Fibroblast of the conjunctiva (primary cell): ENCODE results near the gene EBI3.
"Not testable (repeated sequence)": the region's sequence is repeated elsewhere in the genome, so short reads cannot be mapped to it uniquely, and the experiment has no call there.

Experiments
- DNase-seq: peaks from one replicate; pipeline ENCODE4 v3.0.0-alpha.2; 2010; ENCODE audit warnings: low read depth

The EBI3 gene

DNA sequence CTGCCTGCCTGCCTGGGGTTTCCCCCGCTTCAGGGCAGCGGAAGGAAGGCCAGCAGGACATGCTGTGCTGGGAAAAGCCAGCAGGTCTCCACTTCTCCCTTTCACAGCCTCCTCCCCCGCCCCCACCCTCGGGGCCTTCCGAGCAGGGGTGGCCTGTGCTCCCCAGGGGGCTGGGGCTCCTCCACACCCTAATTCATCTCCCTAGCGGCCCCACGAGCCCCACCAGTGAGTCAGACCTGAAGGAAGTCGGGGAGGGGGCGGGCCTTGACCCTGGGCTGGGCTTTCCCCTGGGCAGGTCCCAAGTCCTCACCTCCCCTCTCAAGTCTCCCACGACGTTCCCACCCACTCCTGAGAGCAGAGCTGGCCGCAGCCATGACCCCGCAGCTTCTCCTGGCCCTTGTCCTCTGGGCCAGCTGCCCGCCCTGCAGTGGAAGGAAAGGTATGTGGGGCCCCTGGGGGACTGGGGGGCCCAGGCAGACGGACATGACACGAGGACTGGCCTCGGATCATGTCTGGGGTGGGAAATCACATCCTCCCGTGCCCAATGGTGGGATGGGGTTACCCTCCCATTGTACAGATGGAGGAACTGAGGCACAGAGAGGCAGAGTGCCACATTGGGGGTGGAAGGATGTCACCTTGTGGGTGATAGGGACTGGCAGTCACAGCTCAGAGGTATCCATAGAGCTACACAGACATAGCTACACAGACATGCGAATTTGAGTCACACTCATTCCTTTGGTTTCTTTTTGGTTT, at the start of gene EBI3:
EBI3 (plus strand) TSS at position 345 of the 753 bp plus-strand sequence; CDS start at position 373, 28 bp downstream.
- DNase-seq: no peak

DNA sequence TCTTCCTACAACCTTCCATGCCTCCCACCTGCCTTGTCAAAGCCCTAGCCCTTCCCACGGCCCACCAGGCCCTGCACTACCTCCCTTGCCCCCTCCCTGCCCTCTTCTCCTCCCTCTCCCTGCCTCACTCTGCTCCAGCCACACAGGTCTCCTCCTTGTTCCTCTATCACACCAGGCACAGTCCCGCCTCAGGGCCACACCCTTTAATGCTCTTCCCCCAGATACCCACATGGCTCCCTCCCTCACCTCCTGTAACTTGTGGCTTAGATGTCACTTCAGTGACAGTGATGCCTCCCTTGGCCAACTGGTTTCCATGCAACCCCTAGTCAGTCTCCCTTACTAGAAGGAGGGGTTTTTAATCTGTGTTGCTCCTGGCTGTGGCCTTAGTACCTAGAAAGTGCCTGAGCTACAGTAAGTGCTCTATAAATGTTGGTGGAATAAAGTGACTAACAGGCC, 48.2 kb upstream of the EBI3 start:
- no peak for DNase-seq

DNA sequence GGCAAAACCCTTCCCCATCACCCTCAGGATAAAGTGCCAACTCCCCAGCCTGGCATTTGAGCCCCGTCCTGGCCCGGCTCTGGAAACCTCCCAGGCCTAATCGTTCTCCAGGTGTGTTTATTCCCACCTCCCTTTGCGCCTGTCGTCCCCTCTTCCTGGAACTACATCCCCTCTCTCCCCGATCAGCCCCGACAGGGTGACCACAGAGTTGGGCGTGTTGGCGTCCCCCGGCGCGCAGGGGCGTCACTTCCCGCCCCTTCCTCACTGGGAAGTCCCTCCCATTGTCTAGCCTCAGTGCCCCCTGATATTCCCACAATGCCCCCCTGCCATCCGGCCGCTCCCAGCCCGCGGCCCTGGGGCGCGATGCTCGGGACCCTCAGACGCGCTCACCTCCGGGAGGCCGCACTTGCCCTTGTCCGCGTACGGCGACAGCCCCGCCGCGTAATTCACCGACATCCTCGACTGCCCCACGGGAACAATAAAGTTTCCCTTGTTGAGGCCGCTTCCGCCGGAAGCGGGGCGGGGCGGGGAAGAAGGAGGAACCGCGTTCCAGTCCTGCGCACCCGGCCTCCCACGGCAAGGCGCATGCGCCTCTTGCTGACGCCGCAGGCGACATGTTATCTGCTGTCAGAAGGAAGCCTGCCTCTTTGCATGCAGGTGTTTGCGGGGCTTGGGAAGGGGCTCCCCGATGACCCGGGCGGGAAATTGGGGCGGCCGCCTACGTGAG, 47.1 kb upstream of the EBI3 start, which contains the start of the genes ANKRD24 and SIRT6:
ANKRD24 (plus strand) TSS at position 606 of the 727 bp plus-strand sequence. CDS start 3,737 bp downstream, outside the sequence.
SIRT6 (minus strand) TSS at position 480 of the 727 bp plus-strand sequence; CDS start at position 456, 24 bp downstream.
- DNase-seq: peak; percentile 87

DNA sequence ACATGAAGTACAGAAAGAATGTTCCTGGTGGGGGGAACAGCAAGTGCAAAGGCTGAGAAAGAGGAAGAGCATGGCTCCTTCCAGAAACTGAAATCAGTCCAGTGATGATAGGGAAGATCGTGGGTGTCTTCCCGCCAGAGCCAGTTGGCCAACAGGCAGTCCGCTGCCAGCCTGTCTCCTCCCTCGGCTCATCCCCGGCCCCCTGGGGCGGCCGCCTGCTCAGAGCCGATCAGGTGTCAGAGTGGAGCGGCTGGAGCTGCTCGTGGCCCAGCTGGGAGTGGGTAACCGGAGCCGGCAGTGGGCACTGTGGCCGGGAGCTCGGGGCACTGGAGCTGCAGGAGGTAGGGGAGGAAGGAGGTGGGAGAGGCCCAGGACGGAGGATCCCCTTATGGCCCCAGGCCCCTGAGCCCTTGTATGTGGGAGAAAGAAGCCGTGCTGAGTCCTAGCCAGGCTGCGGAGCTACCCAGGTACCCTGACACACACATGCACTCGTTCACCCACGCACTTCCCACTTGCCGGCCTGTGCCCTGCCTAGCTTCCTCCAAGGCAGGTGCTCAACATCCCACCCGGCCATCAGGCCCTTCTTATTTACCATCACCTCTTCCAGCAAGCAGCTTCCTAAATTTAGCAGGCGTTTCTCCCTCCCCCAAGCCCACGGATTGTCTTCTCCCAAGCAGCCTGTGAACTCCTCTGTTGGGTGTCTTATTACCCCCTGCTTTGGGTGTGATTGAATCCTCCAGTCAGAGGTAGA, 45.2 kb upstream of the EBI3 start:
- DNase-seq: no peak

DNA sequence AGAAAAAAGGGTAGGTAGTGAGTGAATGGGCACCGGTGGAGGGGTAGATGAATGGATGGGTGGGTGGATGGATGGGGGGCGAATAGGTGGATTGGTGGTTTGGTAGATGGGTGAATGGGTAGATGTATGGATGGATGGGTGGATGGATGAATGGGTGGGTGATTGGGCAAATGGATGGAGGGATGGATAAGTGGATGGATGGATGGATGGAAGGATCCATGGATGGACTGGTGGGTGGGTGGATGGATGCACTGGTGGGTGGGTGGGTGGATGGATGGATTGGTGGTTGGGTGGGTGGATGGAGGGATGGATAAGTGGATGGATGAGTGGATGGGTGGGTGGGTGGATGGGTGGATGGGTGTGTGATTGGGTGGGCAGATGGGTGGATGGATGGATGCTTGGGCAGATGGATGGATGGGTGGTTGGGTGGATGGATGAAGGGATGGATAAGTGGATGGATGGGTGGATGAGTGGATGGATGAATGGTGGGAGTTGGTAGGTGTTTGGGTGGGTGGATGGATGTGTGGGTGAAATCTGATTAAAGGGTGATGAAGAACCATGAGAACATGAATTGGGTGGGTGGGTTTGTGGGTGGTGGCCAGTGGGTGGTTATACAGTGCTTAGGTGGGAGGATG, 44.5 kb upstream of the EBI3 start:
- DNase-seq: no peak

DNA sequence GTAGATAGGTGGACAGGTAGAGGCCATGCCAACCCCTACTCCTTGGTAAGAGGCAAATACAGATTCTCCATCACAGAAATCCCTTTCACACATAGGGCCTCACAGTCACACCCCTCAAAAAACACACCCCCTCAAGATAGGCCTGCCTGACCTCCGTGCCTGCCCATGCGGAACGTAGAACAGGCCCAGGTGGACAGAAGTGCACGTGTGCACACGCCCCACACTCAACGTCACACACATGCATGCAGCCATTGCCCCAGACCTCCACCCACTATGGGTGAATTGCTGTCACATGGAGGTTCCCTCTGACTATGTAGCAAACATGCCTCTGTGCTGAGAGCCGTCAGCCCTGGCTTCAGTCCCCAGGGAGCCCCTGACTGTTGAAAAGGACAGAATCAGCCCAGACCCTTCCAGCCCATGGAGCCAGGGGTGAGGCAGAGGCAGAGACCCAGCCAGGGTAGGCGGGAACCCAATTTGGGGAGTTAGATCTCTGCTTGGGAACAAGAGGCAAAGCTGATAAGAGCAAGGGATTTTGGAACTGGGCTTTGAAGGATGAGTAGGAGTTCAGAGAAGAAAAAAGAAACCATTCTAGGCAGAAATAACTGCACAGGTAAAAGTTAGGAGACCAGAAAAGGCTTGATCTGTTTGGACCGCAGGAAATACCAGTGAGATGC, 43.8 kb upstream of the EBI3 start:
- no peak for DNase-seq

DNA sequence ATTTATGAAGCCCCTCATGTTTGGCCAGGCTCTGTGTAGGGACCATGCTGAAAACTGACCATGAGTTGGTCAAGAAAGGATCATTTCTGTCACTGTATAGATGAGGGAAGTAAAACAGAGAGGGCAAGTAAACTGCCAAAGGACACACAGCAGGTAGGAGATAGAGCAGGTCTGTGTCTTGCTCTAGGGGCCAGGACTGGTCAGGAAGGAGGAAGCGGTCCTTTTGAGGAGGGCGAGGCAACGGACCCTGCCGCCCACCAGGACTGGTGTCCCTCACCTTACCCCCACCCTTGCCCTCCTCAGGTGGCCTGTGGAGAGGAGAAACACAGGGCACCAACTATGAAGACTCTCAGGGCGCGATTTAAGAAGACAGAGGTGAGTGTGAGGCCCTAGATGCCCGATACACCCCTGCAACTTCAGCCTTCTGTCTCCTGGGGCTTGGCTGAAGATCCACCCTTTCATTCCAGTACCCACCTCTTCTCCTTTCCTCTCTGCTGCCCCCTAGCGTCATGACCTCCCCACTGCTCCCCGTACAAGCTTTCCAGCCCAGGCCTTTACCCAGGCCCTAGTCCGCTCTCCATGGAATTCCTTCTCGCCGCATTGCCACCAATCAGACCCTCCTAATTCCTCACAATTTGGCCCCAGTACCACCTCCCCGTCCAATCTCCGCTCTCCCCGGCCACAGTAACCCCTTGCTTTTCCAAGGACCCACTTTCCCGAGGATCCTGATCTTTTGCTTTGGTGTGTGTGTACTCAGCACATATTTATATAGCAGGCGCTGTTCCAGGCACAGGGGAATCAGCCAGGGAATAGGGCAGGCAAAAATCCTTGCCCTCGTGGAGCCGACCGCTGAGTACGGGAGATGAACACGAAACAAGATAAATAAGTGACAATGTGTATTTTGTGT, 43.0 kb upstream of the EBI3 start:
- peak; percentile 44 for DNase-seq

DNA sequence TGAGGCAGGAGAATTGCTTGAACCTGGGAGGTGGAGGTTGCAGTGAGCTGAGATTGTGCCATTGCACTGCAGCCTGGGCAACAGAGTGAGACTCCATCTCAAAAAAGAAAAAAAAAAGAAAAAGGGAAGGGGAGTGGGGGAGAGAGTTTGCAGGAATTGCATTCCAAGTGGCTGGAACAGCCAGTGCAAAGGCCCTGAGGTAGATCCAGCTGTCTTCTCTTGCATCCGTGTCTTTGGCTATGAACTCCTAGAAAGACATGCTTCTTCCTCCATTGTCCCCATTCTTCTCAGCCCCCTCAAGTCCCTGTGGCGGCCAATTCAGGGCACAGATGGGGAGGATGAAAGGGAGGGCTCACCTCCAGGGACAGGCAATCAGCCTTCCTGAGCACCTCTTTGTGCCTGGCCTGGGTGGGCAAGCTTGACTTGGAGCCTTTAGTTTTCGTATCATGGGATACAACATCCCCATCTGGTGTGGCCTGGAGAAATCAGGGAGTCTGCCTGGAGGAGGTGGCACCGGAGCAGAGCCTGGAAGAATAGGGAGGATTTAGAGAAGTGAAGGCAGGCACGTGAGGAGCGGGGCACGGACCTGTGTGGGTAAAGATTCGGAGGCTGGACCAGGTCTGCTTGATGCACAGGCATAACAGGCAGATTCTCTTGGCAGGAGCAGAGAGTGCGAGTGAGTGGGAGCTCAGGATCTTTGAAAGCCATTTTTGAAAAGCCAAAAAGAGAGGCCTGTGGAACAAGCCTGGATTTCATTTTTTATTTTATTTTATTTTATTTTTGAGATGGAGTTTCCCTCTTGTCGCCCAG, 41.8 kb upstream of the EBI3 start:
- no peak for DNase-seq

DNA sequence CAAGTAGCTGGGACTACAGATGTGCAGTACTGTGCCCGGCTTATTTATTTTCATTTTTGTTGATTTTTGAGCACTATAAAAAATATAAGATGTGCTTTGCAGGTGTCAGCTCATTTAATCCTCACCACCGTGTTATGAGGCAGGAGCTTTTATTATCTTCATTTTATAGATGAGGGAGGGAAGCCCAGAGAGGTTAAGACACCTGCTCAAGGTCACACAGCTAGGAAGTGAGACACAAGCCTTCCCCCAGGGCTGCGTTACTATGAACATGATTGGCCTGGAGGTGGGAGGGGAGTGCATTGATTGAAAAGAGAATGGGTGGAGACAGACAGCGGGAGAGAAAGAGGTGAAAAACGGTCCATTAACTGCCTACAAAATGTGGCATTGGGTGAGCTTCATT, 39.7 kb upstream of the EBI3 start:
- no peak for DNase-seq

DNA sequence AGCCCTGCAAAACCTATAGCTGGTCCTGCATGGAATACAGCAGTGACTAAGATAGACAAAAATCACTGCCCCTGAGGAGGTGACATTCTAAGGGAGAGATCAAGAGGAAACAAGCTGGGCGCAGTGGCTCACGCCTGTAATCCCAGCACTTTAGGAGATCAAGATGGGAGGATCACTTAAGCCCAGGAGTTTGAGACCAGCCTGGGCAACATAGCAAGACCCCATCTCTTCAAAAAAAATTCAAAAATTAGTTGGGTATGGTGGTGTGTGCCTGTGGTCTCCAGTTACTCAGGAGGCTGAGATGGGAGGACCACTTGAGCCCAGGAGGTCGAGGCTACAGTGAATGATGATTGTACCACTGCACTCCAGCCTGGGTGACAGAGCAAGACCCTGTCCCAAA, 36.8 kb upstream of the EBI3 start:
- DNase-seq: not testable (repeated sequence)

DNA sequence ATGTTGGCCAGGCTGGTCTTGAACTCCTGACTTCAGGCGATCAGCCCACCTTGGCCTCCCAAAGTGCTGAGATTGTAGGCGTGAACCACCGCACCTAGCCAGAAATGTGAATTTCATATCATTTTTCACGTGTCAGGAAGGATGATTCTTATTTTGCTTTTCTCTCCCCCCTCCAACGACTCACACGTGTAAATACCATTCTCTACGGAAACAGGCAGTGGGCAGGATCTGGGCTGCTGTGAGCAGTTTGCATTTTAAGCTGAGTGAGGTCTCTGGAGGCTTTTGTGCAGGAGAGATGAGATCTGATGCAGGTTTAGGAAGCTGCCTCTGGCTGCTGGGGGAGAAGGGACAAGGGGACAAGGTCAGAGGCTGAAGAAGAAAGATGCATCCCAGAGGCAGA, 35.0 kb upstream of the EBI3 start:
- no peak for DNase-seq

DNA sequence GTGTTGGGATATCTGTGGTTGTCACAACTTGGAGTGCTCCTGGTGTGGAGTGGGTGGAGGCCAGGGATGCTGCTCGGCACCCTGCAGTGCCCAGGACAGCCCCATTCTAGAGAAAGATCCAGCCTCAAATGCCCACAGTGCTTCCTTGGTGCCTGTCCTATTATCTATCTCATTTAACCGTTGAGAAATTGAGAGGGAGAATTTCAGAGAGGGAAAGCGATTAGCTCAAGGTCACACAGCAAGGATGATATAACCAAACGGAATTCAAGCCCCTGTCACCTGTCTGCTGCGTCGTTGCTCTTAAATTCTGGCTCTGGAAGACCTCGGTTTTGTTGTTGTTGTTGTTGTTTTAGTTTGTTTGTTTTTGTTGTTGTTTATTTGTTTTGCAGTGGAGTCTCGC, 33.3 kb upstream of the EBI3 start:
- DNase-seq: no peak

DNA sequence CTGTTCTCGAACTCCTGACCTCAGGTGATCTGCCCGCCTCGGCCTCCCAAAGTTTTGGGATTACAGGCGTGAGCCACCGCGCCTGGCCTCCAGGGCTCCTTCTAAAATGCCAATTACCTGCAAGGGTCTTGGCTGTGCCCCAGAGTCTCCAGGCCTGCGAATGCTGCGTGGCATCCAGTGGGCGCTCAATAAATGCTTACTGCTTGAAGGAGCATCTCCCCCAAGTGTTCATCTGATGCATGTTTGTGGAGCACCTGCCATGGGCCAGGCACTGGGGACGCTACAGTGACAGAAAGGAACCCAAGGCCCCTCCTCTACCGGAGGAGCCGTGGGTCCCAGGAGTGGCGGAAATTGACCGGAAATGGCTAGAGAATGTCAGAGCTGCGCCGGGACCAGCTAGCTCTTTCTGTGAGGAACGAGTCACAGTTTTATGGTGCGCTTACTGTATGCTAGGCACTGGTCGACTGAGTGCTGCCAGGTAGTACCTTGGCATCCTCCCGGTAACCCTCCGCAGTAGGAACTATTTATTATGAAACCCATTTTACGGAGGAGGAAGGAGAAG, 32.7 kb upstream of the EBI3 start:
- DNase-seq: no peak

DNA sequence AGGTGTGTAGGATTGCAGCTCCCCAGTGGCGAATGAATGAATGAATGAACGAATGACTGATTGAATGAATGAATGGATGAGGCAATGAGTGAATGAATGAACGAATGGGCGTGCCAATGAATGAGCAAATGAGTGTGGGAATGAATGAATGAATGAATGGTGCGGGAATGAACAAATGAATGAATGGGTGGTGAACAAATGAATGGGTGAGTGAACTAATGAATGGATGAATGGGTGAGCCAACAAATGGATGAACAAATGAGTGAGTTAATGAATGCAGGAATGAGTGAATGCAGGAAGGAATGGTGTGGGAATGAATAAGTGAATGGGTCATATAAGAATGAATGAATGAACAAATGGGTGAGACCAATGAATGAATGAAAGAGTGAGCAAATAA, 32.1 kb upstream of the EBI3 start:
- DNase-seq: no peak

DNA sequence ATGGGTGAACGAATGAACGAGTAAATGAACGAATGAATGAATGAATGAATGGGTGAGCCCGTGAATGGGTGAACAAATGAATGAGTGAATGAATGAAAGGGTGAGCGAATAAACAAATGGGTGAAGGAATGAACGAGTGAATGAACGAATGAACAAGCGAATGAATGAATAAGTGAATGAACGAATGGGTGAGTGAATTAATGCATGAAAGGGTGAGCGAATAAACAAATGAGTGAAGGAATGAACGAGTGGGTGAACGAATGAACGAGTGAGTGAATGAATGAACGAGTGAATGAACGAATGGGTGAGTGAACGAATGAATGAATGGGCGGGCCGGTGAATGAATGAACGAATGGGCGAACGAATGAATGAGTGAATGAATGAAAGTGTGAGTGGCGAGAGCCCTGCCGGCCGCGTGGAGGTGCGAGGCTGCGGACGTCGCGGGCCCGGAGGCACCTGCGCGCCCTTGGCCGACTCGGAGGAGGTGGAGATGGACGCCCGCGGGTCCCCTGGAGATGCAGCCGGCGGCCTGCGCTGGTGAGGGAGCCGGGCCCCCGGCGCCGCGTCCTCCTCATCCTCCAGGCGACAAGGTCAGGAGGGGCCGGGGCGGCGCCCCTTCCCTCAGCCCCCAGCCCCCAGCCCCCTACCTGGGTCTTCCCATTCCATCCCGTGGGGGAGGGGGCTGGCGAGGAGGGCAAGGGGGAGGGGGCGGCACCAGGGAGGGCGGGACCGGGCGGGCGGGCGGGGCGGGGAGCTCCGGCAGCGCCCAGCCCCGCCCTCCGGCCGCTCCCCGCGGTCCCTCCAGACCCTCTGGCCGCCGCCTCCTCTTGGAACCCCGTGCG, 31.5 kb upstream of the EBI3 start:
- no peak for DNase-seq

DNA sequence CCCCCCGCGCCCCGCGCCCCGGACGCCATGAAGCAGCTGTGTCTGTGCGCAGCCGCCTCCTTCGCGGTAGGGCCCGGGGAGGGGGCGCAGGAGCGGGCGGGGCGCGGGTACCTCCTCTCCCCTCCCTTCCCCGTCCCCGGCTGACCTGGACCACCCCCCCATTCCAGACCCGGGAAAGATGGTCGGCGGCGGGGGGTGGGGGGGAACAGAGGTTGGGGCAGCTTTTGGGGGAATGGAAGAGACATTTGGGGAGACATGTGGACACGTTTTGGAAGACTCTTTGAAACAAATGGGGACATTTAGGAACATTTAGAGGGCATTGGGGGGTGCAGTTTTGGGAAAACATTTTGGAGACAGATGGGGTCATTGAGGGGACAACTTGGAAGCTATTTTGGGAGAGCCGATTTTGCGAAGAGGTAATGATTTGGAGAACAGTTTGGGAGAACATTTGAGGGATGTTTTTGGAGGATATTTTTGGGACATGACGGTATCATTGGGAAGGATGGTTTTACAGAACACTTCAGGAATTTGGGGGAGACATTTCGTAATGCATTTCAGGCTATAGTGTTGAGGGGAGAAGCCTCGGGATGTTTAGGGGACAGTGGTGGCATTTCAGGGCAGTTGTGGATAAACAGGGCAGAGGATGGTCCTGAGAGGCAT, 30.7 kb upstream of the EBI3 start:
- DNase-seq: no peak

DNA sequence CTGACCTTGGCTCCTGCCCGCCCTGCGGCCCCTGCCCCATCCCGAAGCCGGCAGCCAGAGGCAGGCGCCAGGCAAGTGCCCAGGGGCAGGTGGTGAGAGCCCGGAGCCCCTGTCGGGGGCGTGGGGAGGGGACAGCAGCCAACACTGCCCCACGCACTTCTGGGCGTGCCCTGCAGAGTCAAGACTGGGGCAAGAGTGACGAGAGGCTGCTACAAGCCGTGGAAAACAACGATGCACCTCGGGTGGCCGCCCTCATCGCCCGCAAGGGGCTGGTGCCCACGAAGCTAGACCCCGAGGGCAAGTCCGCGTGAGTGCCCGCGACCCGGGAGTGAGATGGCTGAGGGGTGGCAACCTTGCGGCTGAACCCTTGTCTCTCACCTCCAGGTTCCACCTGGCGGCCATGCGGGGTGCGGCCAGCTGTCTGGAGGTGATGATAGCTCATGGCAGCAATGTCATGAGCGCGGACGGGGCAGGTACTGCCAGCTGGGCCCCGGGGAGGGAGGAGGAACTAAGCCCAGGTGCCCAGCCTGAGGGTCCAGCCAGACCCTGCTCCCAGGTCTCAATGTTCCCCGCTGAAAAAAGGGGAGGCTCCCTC, 29.5 kb upstream of the EBI3 start:
- DNase-seq: no peak
